HG03342 (cell line): Measurements from ENCODE around the gene RRN3.
"Not testable (repeated sequence)": the region's sequence is repeated elsewhere in the genome, so short reads cannot be mapped to it uniquely, and the experiment has no call there.

Source experiments
- ATAC-seq: cut with Tn5 transposase; IDR thresholded peaks from one replicate; pipeline ENCODE4 v1.9.1; 2021; ENCODE audit warnings: mild to moderate bottlenecking, moderate library complexity; ENCODE audit not compliant: unreplicated experiment

The RRN3 gene

GRCh38 chr16:15053904-15054303 is 40.2 kb downstream of the RRN3 start:
- ATAC-seq: no peak

GRCh38 chr16:15052747-15053476 is 41.2 kb downstream of the RRN3 start:
- ATAC-seq: no peak

GRCh38 chr16:15051387-15051951 is 42.6 kb downstream of the RRN3 start:
- ATAC-seq: no peak

GRCh38 chr16:15050440-15050839 is 43.6 kb downstream of the RRN3 start:
- not testable (repeated sequence) for ATAC-seq

GRCh38 chr16:15049581-15050180 is 44.4 kb downstream of the RRN3 start:
- ATAC-seq: no peak

- ATAC-seq: no peak
Measured at GRCh38 chr16:15046692-15047376, 47.2 kb downstream of the RRN3 start.

GRCh38 chr16:15045270-15045669 is 48.8 kb downstream of the RRN3 start:
- ATAC-seq: not testable (repeated sequence)

GRCh38 chr16:15044286-15044685 is 49.8 kb downstream of the RRN3 start:
- no peak for ATAC-seq

- no peak for ATAC-seq
Measured at GRCh38 chr16:15043344-15043743, 50.7 kb downstream of the RRN3 start.

GRCh38 chr16:15041271-15042004 is 52.6 kb downstream of the RRN3 start:
- no peak for ATAC-seq

GRCh38 chr16:15038689-15039088 is 55.4 kb downstream of the RRN3 start:
- no peak for ATAC-seq

GRCh38 chr16:15037745-15038144 is 56.3 kb downstream of the RRN3 start:
- no peak for ATAC-seq

GRCh38 chr16:15037003-15037402 is 57.1 kb downstream of the RRN3 start:
- ATAC-seq: no peak

- no peak for ATAC-seq
Measured at GRCh38 chr16:15035163-15035729, 58.8 kb downstream of the RRN3 start.

GRCh38 chr16:15034266-15035162 is 59.6 kb downstream of the RRN3 start:
- no peak for ATAC-seq

GRCh38 chr16:15033309-15033707 is 60.8 kb downstream of the RRN3 start:
- no peak for ATAC-seq

- ATAC-seq: no peak
Measured at GRCh38 chr16:15032547-15033308, 61.3 kb downstream of the RRN3 start.

- ATAC-seq: no peak
Measured at GRCh38 chr16:15031586-15031985, 62.5 kb downstream of the RRN3 start.

- no peak for ATAC-seq
Measured at GRCh38 chr16:15031179-15031578, 62.9 kb downstream of the RRN3 start.
